HPDE6-E6E7 (cell line): ENCODE data around the gene VTI1A.
"Not testable (repeated sequence)": the region's sequence is repeated elsewhere in the genome, so short reads cannot be mapped to it uniquely, and the experiment has no call there.

ENCODE experiments used
- DNase-seq: peaks from one replicate; pipeline ENCODE4 v3.0.0; 2011; ENCODE audit warnings: missing footprints; ENCODE audit errors: extremely low spot score

VTI1A gene

DNA sequence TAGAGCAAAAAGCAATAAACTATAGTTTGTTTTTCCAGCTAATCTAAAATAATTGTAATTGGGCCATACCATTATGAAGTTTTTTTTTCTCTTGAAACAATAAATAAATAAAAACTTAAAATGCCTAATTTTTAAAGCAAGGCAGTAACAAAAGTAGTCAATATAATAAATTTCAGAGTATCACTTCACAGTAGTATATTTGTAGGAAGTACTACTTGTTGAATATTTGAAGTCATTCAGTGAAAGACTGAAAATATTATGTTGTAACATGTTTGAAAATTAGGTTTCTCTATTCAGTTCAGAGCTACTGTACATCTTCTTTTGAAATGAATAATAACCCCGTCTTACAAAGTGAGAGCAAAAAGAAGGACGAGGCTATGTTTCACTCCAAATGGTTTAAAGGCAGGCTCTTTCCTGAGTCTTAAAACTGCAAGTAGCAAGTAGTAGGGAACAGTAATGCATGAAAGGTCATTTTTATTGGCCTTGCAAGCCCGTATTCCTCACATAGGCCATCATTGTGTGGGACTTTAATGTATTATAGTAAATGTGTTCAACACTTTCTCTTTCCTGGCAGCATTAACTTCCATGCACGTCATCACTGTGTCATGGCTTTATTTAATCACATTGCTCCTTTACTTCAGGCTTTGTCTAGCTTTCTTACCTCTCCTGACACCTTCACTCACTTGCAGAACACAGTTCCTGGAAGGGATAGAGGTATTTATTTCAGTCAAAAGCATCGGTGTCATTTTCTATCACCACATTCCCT, 141.4 kb downstream of the VTI1A start:
- DNase-seq, result no peak

DNA sequence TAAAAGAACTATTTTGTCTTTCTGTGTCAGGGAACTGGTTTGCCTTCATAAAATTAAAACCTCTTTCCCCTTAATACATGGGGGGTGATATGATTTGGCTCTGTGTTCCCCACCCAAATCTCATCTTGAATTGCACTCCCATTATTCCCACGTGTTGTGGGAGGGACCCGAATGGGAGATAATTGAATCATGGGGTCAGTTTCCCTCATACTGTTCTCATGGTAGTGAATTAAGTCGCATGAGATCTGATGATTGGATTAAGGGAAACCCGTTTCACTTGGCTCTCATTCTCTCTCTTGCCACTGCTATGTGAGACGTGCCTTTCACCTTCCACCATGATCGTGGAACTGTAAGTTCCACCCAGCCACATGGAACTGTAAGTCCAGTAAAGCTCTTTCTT, 142.1 kb downstream of the VTI1A start:
- no peak for DNase-seq

GRCh38 chr10:112590786-112591185, 143.8 kb downstream of the VTI1A start:
- DNase-seq, result not testable (repeated sequence)

GRCh38 chr10:112593023-112593422, 146.0 kb downstream of the VTI1A start:
- DNase-seq, result no peak

DNA sequence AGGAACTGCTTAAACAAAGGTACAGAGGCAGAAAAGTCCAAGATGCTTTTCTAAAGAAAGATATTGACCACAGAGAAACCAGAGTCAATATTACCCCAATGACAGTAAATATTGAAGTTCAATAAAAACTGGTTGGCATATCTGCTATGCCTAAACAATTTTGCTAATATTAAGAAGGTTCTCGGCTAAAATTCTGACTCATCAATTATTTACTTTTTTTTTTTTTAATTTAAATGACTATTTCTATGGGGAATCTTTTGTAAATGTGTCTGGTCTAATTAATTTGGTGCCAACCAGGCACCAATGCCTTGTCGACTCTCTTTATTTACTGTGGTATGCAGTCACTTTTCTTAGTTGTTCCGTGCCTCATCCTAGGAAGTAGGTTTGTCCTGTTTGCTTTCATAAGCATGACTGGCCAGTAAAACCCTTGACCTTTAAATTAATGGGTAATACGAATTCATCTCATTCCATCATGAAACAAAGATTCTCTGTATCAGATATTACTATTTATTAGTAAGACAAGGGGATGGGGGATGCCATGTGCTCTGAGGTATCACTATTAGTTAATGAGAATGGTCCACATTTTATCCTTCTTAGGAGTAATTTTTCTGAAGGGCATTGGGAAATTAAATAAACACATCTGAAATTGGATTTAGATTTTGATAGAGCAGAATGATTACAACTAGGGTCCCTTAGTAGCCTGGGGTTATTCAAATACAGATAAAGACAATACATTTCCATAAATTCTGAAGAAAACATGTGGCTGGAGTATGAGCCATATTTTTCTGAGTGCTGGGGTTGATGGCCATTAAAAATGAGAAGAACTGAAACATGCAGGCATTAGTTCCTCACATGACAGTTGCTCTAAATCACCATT, 154.4 kb downstream of the VTI1A start:
- DNase-seq, result no peak

DNA sequence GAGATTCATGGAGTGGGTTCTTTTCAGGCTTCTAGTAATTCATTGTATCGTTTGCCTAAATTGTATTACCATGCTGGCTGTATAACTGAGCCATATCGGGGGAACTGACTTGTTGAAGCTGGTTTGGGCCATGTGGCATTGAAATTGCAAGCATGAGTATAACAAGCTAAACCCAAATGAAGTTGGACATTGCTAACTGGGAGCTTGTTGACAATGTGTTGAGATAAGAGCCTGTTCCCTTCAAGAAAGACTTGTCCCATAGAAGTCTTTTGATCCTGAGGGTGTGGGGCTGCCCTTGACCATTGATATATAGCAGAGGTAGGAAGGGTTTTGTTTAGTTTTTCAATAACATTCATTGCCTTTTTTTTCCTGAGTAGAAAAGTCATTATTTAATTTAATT, 156.0 kb downstream of the VTI1A start:
- DNase-seq, result no peak

DNA sequence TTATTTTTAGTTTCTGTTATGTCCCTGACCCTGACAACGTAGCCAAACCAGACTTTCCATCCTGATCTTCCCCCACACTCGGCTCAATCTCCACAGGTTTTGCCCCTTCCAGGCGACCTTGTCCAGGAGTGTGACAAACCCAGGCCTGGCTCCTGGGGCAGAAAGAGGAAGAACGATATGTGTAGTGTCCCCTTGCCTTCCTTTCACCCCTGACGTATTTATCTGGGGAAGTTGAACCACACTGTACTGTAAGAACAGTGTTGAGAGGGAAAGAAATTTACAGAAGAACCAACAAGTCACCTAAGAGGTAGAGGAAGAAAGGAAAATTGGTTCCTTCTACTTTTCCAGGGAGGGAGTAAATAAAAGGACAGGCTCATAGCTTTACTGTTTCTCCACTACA, 158.0 kb downstream of the VTI1A start:
- no peak for DNase-seq

DNA sequence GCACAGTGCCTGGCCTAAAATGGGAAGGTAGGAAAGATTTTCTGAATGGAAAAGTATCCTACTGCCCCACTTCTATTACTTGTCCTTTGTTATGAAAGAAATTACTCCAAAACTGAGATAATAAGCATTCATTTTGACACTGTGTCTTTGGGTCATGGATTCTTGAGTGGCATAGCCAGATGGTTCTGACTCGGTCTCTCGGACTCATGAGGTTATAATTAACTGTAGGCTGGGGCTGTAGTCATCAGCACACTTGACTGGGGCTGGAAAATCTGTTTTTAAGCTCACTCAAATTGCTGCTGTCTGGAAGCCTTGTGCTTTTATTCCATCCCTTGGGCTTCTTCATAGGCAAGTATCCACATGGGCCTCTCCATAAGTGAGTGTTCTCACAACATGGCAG, 160.5 kb downstream of the VTI1A start:
- no peak for DNase-seq

GRCh38 chr10:112613620-112614019, 166.6 kb downstream of the VTI1A start:
- no peak for DNase-seq

- no peak for DNase-seq
These were observed 167.1 kb downstream of the VTI1A start for GRCh38 chr10:112614072-112614471.

GRCh38 chr10:112614586-112614985, 167.6 kb downstream of the VTI1A start:
- no peak for DNase-seq

DNA sequence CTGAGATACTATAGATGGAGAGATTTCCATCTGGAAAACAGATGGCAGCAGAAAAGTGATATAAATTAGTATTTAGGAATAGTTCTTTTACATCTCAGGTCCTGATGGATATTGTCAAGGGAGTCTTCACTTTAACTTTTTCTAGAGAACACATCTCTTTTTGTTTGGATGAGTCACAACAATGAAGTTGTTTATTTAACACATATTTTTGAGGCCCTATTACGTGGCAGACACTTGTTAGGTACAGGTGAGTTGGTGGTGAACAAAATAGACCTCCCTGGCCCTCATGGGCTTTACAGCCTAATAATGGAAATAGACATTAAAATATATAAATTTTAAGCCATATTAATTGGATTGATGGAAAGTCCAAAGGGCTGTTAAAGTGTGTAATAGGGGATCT, 168.3 kb downstream of the VTI1A start:
- DNase-seq, result no peak

- DNase-seq, result no peak
These were observed 169.6 kb downstream of the VTI1A start for GRCh38 chr10:112616647-112617046.

DNA sequence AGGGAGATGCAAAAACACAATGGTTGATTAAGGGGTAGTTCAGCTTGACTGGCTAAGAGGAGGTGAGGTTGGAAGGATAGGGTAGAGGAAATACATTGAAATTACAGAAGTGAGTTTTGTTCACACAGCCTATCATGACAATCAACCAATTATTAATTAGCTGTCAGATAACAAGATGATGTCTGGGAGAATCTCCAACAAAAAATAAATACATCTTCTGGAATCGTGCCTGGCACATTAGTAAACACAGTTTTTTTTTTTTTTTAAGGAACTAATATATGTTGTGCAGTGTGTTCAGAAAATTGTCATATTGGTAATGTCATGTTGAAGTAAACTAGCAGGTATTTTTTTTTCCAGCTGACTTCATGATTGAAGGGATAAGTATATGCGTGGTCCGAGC, 171.8 kb downstream of the VTI1A start:
- DNase-seq, result no peak

- no peak for DNase-seq
These were observed 172.5 kb downstream of the VTI1A start for GRCh38 chr10:112619556-112619955.

DNA sequence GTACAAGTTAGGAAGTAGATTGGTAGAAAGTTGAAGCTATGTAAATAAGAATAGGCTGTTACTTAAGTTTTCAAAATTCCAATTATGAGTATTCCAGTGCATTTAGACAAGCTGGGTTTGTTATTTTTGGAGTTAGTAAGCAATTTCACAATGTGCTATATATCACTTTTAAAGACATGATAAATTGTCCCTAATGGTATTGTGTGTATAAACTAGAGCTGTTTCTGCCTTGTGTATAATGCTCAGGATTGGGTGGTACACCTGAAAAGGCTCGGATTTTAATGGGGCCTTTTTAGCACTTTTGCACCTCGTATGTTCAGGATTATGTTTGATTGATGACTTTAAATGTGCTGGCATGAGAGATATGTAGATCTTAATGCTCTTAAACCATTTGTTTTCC, 175.8 kb downstream of the VTI1A start:
- no peak for DNase-seq

- DNase-seq, result no peak
These were observed 177.6 kb downstream of the VTI1A start for GRCh38 chr10:112624546-112625048.

DNA sequence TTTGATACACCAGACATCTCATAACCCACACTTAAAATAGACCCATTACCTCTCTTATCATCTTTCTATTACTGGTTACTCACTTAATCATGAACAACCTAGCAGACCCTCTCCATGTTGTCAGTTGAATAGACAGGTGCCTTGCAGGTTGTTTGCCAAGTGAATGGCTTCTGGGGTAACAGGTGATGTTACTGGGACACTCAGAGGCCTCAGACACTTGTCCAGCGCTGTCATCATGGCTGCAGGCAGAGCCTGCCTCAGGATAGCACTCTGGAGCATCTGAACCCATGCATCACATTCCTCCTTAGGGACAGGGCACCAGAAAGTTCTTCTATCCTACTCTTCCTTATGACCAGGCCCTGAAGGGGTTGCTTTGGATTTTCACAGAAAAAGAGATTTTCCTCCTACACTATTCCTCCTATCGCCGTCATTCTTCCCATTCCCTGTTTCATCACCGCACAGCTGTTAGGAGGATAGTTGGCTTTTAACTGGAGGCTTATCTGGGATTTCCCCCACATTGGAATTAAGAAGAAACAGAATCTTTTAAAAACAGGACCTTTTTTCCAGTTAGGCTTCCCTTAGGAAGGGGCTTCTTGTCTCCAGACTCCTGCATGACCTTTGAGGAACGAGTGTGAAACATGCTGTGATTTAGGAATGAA, 182.1 kb downstream of the VTI1A start:
- DNase-seq, result no peak

- peak; percentile 36 for DNase-seq
These were observed 184.7 kb downstream of the VTI1A start for GRCh38 chr10:112631501-112632400.

GRCh38 chr10:112634096-112634830, 187.2 kb downstream of the VTI1A start:
- no peak for DNase-seq

DNA sequence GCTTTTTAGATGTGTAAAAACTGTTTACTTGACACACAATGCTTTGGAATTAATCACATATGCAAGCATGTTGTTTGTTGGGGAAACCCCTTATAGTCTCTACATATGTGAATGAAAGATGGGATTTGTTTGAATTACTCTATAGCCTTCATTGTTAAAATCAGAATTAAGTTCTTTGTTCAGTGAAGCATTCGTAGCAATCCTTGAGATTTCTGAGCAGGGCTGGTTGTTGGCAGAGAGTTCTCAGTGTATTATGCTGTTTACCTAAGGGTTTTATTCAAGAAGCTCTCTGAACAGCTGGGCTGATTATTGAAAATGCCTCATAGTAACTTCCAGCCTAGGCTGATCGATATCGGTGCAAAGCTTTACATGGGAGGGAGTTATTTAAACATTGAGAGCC, 190.9 kb downstream of the VTI1A start:
- no peak for DNase-seq
